HEK293 (cell line): ENCODE measurements around the gene SPEM2.

Experiments used
- CTCF ChIA-PET: fragments of 350-600 bp; formaldehyde crosslinking; extraction: SDS; loops from one replicate; lab custom pipeline; 2021; ENCODE audit warnings: antibody characterized with exemption; lab: Yijun Ruan, JAX
- POLR2A ChIA-PET: fragments of 300-600 bp; formaldehyde crosslinking; extraction: SDS; loops from one replicate; lab custom pipeline; 2020; ENCODE audit warnings: antibody characterized with exemption, inconsistent platforms; lab: Yijun Ruan, JAX
- H3K27ac ChIP-seq: fragments of 200-500 bp; sonication (Bioruptor generic); 2 replicates; pipeline ENCODE4 v1.5.1; 2014; ENCODE audit warnings: low read depth, low read length, control low read depth, inconsistent platforms; ENCODE audit errors: extremely low read depth
- H3K36me3 ChIP-seq, 2 experiments: fragments of 200-500 bp in 1 of 2; sonication (Bioruptor generic) in 1 of 2; 1 replicate in 1 of 2; 2 replicates in 1 of 2; pipeline ENCODE4 v1.5.1; 2014 to 2017; ENCODE audit warnings: inconsistent platforms in 2 of 2, low read length in 2 of 2; ENCODE audit not compliant: control insufficient read depth in 2 of 2, insufficient read depth in 1 of 2
- H3K4me1 ChIP-seq: fragments of 200-500 bp; sonication (Bioruptor generic); 2 replicates; pipeline ENCODE4 v1.5.1; 2014; ENCODE audit warnings: mild to moderate bottlenecking, low read length, inconsistent platforms; ENCODE audit not compliant: control insufficient read depth, insufficient read depth
- H3K4me3 ChIP-seq: 2 replicates; pipeline ENCODE4 v1.5.1; 2011; ENCODE audit warnings: low read depth, mild to moderate bottlenecking, control low read depth, low read length, moderate library complexity
- H3K9me3 ChIP-seq: fragments of 200-500 bp; sonication (Bioruptor generic); 2 replicates; pipeline ENCODE4 v1.5.1; 2014; ENCODE audit warnings: low read depth, low read length, inconsistent platforms; ENCODE audit not compliant: control insufficient read depth, insufficient read depth
- BCL11A ChIP-seq: fragments of 450-650 bp; formaldehyde crosslinking; IDR thresholded peaks from 2 replicates; pipeline ENCODE4 v1.5.1; 2016; ENCODE audit warnings: low read depth, missing biosample characterization, missing genetic modification characterization
- BCL6B ChIP-seq: fragments of 450-650 bp; formaldehyde crosslinking; IDR thresholded peaks from 2 replicates; pipeline ENCODE4 v1.5.1; 2017; ENCODE audit warnings: missing biosample characterization, missing genetic modification characterization
- GLIS1 ChIP-seq: fragments of 450-650 bp; formaldehyde crosslinking; IDR thresholded peaks from 2 replicates; pipeline ENCODE4 v1.5.1; 2016; ENCODE audit warnings: missing biosample characterization, missing genetic modification characterization
- GLIS2 ChIP-seq: fragments of 450-650 bp; formaldehyde crosslinking; IDR thresholded peaks from 2 replicates; pipeline ENCODE4 v1.5.1; 2016; ENCODE audit warnings: missing biosample characterization, missing genetic modification characterization
- HIC1 ChIP-seq: fragments of 450-650 bp; formaldehyde crosslinking; IDR thresholded peaks from 2 replicates; pipeline ENCODE4 v1.5.1; 2016; ENCODE audit warnings: missing biosample characterization, missing genetic modification characterization
- KLF1 ChIP-seq: fragments of 450-650 bp; formaldehyde crosslinking; IDR thresholded peaks from 2 replicates; pipeline ENCODE4 v1.5.1; 2016; ENCODE audit warnings: missing biosample characterization, missing genetic modification characterization
- KLF16 ChIP-seq: fragments of 450-650 bp; formaldehyde crosslinking; IDR thresholded peaks from 2 replicates; pipeline ENCODE4 v1.5.1; 2017; ENCODE audit warnings: missing biosample characterization, missing genetic modification characterization
- MEIS1 ChIP-seq: sonication (generic); formaldehyde crosslinking; IDR thresholded peaks from 2 replicates; pipeline ENCODE4 v1.8.1; 2022; ENCODE audit warnings: missing genetic modification reagents, mild to moderate bottlenecking, borderline replicate concordance
- PRDM4 ChIP-seq: fragments of 450-650 bp; formaldehyde crosslinking; IDR thresholded peaks from 2 replicates; pipeline ENCODE4 v1.5.1; 2017; ENCODE audit warnings: missing biosample characterization, missing genetic modification characterization
- ZBTB48 ChIP-seq: fragments of 450-650 bp; formaldehyde crosslinking; IDR thresholded peaks from 2 replicates; pipeline ENCODE4 v1.5.1; 2016; ENCODE audit warnings: missing biosample characterization, missing genetic modification characterization
- ZFHX2 ChIP-seq: fragments of 450-650 bp; formaldehyde crosslinking; conservative IDR thresholded peaks from 2 replicates; pipeline ENCODE4 v1.5.1; 2016; ENCODE audit warnings: missing biosample characterization, missing genetic modification characterization
- ZNF169 ChIP-seq: fragments of 450-650 bp; formaldehyde crosslinking; IDR thresholded peaks from 2 replicates; pipeline ENCODE4 v1.5.1; 2016; ENCODE audit warnings: missing biosample characterization, missing genetic modification characterization
- ZNF174 ChIP-seq: fragments of 450-650 bp; formaldehyde crosslinking; IDR thresholded peaks from 2 replicates; pipeline ENCODE4 v1.5.0; 2017; ENCODE audit warnings: missing biosample characterization, mild to moderate bottlenecking, missing genetic modification characterization
- ZNF211 ChIP-seq: fragments of 450-650 bp; formaldehyde crosslinking; IDR thresholded peaks from 2 replicates; pipeline ENCODE4 v1.5.1; 2016; ENCODE audit warnings: low read depth, missing biosample characterization, missing genetic modification characterization
- ZNF302 ChIP-seq: fragments of 450-650 bp; formaldehyde crosslinking; IDR thresholded peaks from 2 replicates; pipeline ENCODE4 v1.5.1; 2016; ENCODE audit warnings: missing biosample characterization, missing genetic modification characterization, low read depth
- ZNF341 ChIP-seq: fragments of 450-650 bp; formaldehyde crosslinking; IDR thresholded peaks from 2 replicates; pipeline ENCODE4; 2016; ENCODE audit warnings: low read depth, missing biosample characterization, missing genetic modification characterization
- ZNF433 ChIP-seq: fragments of 450-650 bp; formaldehyde crosslinking; IDR thresholded peaks from 2 replicates; pipeline ENCODE4 v1.5.1; 2016; ENCODE audit warnings: missing biosample characterization, missing genetic modification characterization, low read depth
- ZNF654 ChIP-seq: fragments of 450-650 bp; formaldehyde crosslinking; IDR thresholded peaks from 2 replicates; pipeline ENCODE4 v1.5.1; 2016; ENCODE audit warnings: low read depth, missing biosample characterization, missing genetic modification characterization
- ZNF768 ChIP-seq: fragments of 450-650 bp; formaldehyde crosslinking; IDR thresholded peaks from 2 replicates; pipeline ENCODE4 v1.5.1; 2018; ENCODE audit warnings: missing biosample characterization, mild to moderate bottlenecking, missing genetic modification characterization
- ZNF843 ChIP-seq: fragments of 450-650 bp; formaldehyde crosslinking; IDR thresholded peaks from 2 replicates; pipeline ENCODE4 v1.5.1; 2016; ENCODE audit warnings: missing biosample characterization, missing genetic modification characterization
- ZXDB ChIP-seq: fragments of 450-650 bp; formaldehyde crosslinking; IDR thresholded peaks from 2 replicates; pipeline ENCODE4 v1.5.1; 2016; ENCODE audit warnings: missing biosample characterization, missing genetic modification characterization

The SPEM2 gene

GRCh38 chr17:7411427-7411750 lies 14.0 kb upstream of the SPEM2 start:
- Histone ChIP-seq H3K36me3 (peaks cover 3 to 52% of the 10 kb centered on the region in 2 experiments), H3K27ac (no peak overlapping the region), H3K4me1 (no peaks in the 10 kb centered on the region), H3K9me3 (no peaks in the 10 kb centered on the region), H3K4me3 (no peak overlapping the region)
- TF ChIP-seq ZNF433 = no peak
- peak; percentile 45; the same call in 1 of the 2 replicates for TF ChIP-seq GLIS2 (tag by site-specific recombination)
- ChIA-PET POLR2A (interaction anchor here (0.6 to 1.0 kb wide), 2 partner anchors 12 to 13 kb away, joined by 3 to 6 read pairs; no protein-coding TSS in a partner anchor), CTCF (interaction anchor here (0.6 to 1.2 kb wide), 2 partner anchors 14 to 56 kb away, joined by 3 to 4 read pairs; no protein-coding TSS in a partner anchor)

- ChIA-PET POLR2A (interaction anchor here (2.6 kb wide), 1 partner anchor 10 kb away, joined by 15 read pairs; the partner anchor contains the start of gene TMEM256), CTCF (interaction anchor here (1.2 kb wide), 1 partner anchor 11 kb away, joined by 9 read pairs; no protein-coding TSS in a partner anchor)
- Histone ChIP-seq H3K36me3 (peaks cover 3 to 69% of the 10 kb centered on the region in 2 experiments), H3K4me1 (no peaks in the 10 kb centered on the region), H3K9me3 (no peaks in the 10 kb centered on the region), H3K27ac (no peak overlapping the region), H3K4me3 (no peak overlapping the region)
- no peak for TF ChIP-seq KLF16 (tag by site-specific recombination)
- no peak for TF ChIP-seq KLF1 (tag by site-specific recombination)
- peak; percentile 14 for TF ChIP-seq GLIS1 (tag by site-specific recombination)
- no peak for TF ChIP-seq ZBTB48 (tag by site-specific recombination)
- no peak for TF ChIP-seq ZNF654 (tag by site-specific recombination)
- TF ChIP-seq PRDM4 (tag by site-specific recombination) = no peak
- no peak for TF ChIP-seq ZNF843 (tag by site-specific recombination)
- no peak for TF ChIP-seq ZXDB (tag by site-specific recombination)
- no peak for TF ChIP-seq ZNF768 (tag by site-specific recombination)
- no peak for TF ChIP-seq BCL6B
- no peak for TF ChIP-seq ZNF211
- TF ChIP-seq ZNF174 (tag by site-specific recombination) = no peak
- no peak for TF ChIP-seq BCL11A
- TF ChIP-seq HIC1 (tag by site-specific recombination) = 0 out of 2 replicates have a peak, but pooled peaks have one; percentile 32
- TF ChIP-seq ZFHX2 (tag by site-specific recombination) = 0 out of 2 replicates have a peak, but pooled peaks have one; percentile 21
- TF ChIP-seq MEIS1 = no peak
- 0 out of 2 replicates have a peak, but pooled peaks have one; percentile 22 for TF ChIP-seq ZNF341
- no peak for TF ChIP-seq ZNF169 (tag by site-specific recombination)
- no peak for TF ChIP-seq ZNF302 (tag by site-specific recombination)
Observed at GRCh38 chr17:7413346-7413985, 11.9 kb upstream of the SPEM2 start.
